GM12872 (cell line): ENCODE measurements around the gene PLEKHG3.
A peak's percentile ranks its signal among the peaks of the same experiment; 100 is the strongest.

Experiments used
- CTCF ChIP-seq: IDR thresholded peaks from 3 replicates; pipeline ENCODE4 v1.5.1; 2011; ENCODE audit warnings: low read depth, mild to moderate bottlenecking, low read length, moderate library complexity; ENCODE audit not compliant: insufficient read depth

Gene PLEKHG3

GRCh38 chr14:64770751-64771150, 66.5 kb downstream of the PLEKHG3 start:
- TF ChIP-seq CTCF, result no peak

GRCh38 chr14:64771161-64771560, 66.9 kb downstream of the PLEKHG3 start:
- no peak for TF ChIP-seq CTCF

- 0 out of 3 replicates have a peak, but pooled peaks have one; percentile 7 for TF ChIP-seq CTCF
These were observed 68.2 kb downstream of the PLEKHG3 start for GRCh38 chr14:64772397-64772950.

DNA sequence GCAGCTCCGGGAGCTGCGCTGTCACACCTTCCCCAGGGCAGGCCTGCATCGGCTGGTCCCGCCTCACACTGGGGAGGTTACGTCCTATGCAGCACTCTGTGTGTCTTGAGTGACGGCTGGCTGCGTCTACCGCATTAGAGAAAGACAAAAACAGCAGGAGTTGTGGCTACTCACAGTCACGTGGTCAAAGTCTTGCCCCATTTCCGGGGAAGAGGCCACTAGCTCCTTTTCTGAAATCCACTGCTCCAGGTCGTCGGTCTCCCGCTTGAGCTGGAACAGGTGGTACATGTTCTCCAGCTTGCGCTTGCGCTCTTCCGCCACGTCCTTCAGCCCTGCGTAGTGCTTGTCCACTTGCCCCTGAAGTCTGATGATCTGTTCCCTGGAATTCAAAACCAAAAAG, 68.8 kb downstream of the PLEKHG3 start:
- TF ChIP-seq CTCF, result no peak

DNA sequence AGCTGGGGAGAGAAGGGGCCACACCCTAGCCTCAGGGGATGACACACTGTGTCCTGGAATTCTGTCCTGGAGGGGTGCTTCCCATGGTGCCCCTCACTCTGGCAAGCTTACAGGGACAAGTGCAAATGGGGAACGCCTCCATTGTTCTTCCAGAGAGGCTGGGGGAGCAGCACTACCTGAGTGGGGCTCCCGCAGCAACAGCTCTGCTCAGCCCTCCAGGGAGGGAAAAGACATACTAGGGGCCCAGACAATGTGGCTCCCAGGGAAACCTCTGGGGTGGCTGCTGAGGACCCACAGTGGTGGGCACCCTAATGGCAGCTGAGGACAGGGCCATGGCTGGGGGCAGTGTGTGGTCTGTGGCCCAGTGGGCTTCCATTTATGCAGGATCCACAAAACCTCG, 69.4 kb downstream of the PLEKHG3 start:
- TF ChIP-seq CTCF, result no peak

- TF ChIP-seq CTCF, result no peak
These were observed 70.0 kb downstream of the PLEKHG3 start for GRCh38 chr14:64774272-64774671.

DNA sequence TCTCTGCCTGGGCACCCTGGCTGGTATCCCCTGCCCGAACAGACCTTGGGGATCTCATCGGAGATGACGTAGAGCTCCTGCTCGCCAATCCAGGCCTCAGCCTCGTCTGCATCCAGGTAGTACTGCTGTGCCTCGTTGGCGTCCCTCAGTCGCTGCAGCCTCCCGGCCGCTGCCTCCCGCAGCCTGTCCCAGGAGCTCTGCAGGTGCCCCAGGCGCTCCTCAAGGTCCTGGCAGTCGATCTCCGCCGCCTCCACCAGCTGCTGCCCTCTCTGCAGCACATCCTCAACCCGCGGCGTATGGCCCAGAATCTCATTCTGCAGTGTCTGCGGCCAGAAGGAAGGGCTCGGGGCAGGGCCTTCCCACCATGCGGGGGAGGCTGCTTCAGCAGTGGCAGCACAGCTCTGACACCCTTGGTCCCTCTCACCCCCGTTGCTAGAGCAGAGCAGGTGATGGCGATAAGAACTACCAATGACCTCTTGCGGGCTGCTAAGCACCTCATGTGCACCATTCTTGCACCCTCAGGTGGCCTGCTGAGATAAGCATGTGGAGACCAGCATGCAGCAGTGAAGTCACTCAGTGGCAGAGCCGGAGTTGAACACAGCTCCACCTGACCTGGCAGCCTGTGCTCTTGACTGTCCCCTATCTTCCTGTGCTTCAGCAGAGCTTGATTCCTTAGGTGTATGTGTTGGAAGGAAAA, 71.0 kb downstream of the PLEKHG3 start:
- TF ChIP-seq CTCF, result no peak
